IMR-90 (cell line): ENCODE measurements around the gene ZNF423.

Experiments used
- CEBPB ChIP-seq: IDR thresholded peaks from 2 replicates; pipeline ENCODE4 v1.6.1; 2012; ENCODE audit warnings: low read depth, low read length, improper control_type of control experiment
- CTCF ChIP-seq: conservative IDR thresholded peaks from 2 replicates; pipeline ENCODE4 v1.5.1; 2012; ENCODE audit warnings: mild to moderate bottlenecking, low read depth, low read length, improper control_type of control experiment
- ELK1 ChIP-seq: fragments of 150-350 bp; IDR thresholded peaks from 2 replicates; pipeline ENCODE4 v1.6.1; 2016; ENCODE audit warnings: low read depth, mild to moderate bottlenecking, low read length, moderate library complexity, borderline replicate concordance
- MXI1 ChIP-seq: IDR thresholded peaks from 2 replicates; pipeline ENCODE4 v1.6.1; 2012; ENCODE audit warnings: low read depth, mild to moderate bottlenecking, low read length, moderate library complexity, borderline replicate concordance
- SMC3 ChIP-seq: fragments of 150-350 bp; IDR thresholded peaks from 2 replicates; pipeline ENCODE4 v1.6.1; 2016; ENCODE audit warnings: low read depth, mild to moderate bottlenecking, antibody characterized with exemption, low read length, moderate library complexity

- no peak for TF ChIP-seq CTCF
- no peak for TF ChIP-seq CEBPB
- no peak for TF ChIP-seq SMC3
- TF ChIP-seq MXI1, result no peak
- no peak for TF ChIP-seq ELK1
Observed at GRCh38 chr16:49731911-49732310, 124.0 kb downstream of the ZNF423 start.
